B cell (primary cell): ENCODE measurements around the gene SASH1. TPM values are rescaled to one million over a fixed set of nuclear protein-coding genes. Genes with fewer than 3 reads are reported as not detected.

Experiments
- ATAC-seq: fragments of 200-7000 bp; cut with Tn5 transposase; one replicate; pipeline ENCODE4 v1.10.0; 2021; ENCODE audit warnings: low read depth, mild to moderate bottlenecking, moderate number of reproducible peaks, moderate library complexity
- CTCF ChIA-PET: fragments of 350-600 bp; sonication (Branson Sonifier 250); formaldehyde crosslinking; loops from one replicate; lab custom pipeline; 2021; ENCODE audit warnings: antibody characterized with exemption, inconsistent platforms; lab: Charles Lee
- POLR2A ChIA-PET: fragments of 350-600 bp; sonication (Branson Sonifier 250); formaldehyde crosslinking; loops from one replicate; lab custom pipeline; 2021; ENCODE audit warnings: antibody characterized with exemption; lab: Charles Lee
- DNase-seq: peaks from one replicate; pipeline ENCODE4 v3.0.0; 2013
- H2AFZ ChIP-seq: 2 replicates; pipeline ENCODE4 v1.6.1; 2012; ENCODE audit warnings: mild to moderate bottlenecking, low read depth, low read length; ENCODE audit not compliant: insufficient read depth, poor library complexity, severe bottlenecking
- H3K27ac ChIP-seq, 2 donors: 1 replicate in 1 of 2; 2 replicates in 1 of 2; pipeline ENCODE4 v1.5.1; 2012 to 2013; ENCODE audit warnings: low read length in 2 of 2, mild to moderate bottlenecking in 2 of 2, moderate library complexity in 1 of 2
- H3K27me3 ChIP-seq, 4 experiments: fragments of 200-600 bp in 1 of 4; sonication (generic) in 1 of 4; replicated peaks in 1 of 4; 1 replicate in 2 of 4; 2 replicates in 2 of 4; pipeline versions ENCODE4 v1.6.1 to v1.7.0; 2013 to 2016; ENCODE audit warnings: low read length in 3 of 4, mild to moderate bottlenecking in 2 of 4, mixed read lengths in 1 of 4, moderate library complexity in 1 of 4; ENCODE audit not compliant: insufficient read depth in 4 of 4, control insufficient read depth in 3 of 4; ENCODE audit errors: control extremely low read depth in 1 of 4
- H3K36me3 ChIP-seq, 2 experiments: replicated peaks in 1 of 2; 1 replicate in 1 of 2; 2 replicates in 1 of 2; pipeline versions ENCODE4 v1.6.1 to v1.7.1; 2013; ENCODE audit warnings: low read length in 1 of 2; ENCODE audit not compliant: insufficient read depth in 2 of 2, control insufficient read depth in 1 of 2; ENCODE audit errors: control extremely low read depth in 1 of 2, extremely low read depth in 1 of 2
- H3K4me1 ChIP-seq, 2 donors: fragments of 200-600 bp in 1 of 2; sonication (generic) in 1 of 2; 1 replicate in 1 of 2; 2 replicates in 1 of 2; pipeline versions ENCODE4 v1.5.1 to v1.6.1; 2013 to 2017; ENCODE audit warnings: low read length in 2 of 2; ENCODE audit not compliant: control insufficient read depth in 2 of 2, insufficient read depth in 2 of 2
- H3K4me2 ChIP-seq: replicated peaks from 2 replicates; pipeline ENCODE3; 2012; ENCODE audit warnings: mild to moderate bottlenecking, low read depth, low read length; ENCODE audit not compliant: poor library complexity, severe bottlenecking
- H3K4me3 ChIP-seq, 5 experiments: fragments of 200-600 bp in 1 of 5; sonication (generic) in 1 of 5; 1 replicate in 3 of 5; 2 replicates in 2 of 5; pipeline versions ENCODE4 v1.5.1 to v1.7.0; 2011 to 2016; ENCODE audit warnings: low read length in 4 of 5, mild to moderate bottlenecking in 4 of 5, low read depth in 2 of 5, control low read depth in 1 of 5, moderate library complexity in 1 of 5; ENCODE audit not compliant: insufficient read depth in 1 of 5; ENCODE audit errors: control extremely low read depth in 1 of 5, extremely low read depth in 1 of 5
- H3K79me2 ChIP-seq: fragments of 200-600 bp; sonication (generic); one replicate; pipeline ENCODE4 v1.6.0; 2016; ENCODE audit warnings: low read length; ENCODE audit not compliant: control insufficient read depth, insufficient read depth
- H3K9ac ChIP-seq: fragments of 200-600 bp; sonication (generic); 2 replicates; pipeline ENCODE4 v1.6.1; 2017; ENCODE audit warnings: mild to moderate bottlenecking, low read length, moderate library complexity
- H3K9me3 ChIP-seq, 3 donors: one replicate each; pipeline versions ENCODE4 v1.6.1 to v1.7.1; 2013; ENCODE audit warnings: low read length in 2 of 3; ENCODE audit not compliant: control insufficient read depth in 2 of 3, insufficient read depth in 1 of 3; ENCODE audit errors: control extremely low read depth in 1 of 3
- H4K20me1 ChIP-seq: 2 replicates; pipeline ENCODE4 v1.6.0; 2012; ENCODE audit warnings: mild to moderate bottlenecking, low read length; ENCODE audit not compliant: insufficient read depth, control insufficient read depth, poor library complexity, severe bottlenecking
- H3K27ac Mint-ChIP-seq: one replicate; pipeline ENCODE4 v1.8.0; 2021; ENCODE audit warnings: mixed read lengths
- H3K27me3 Mint-ChIP-seq: one replicate; pipeline ENCODE4 v1.8.0; 2021; ENCODE audit warnings: mixed read lengths
- H3K4me1 Mint-ChIP-seq: one replicate; pipeline ENCODE4 v1.8.0; 2021; ENCODE audit warnings: mixed read lengths
- H3K4me3 Mint-ChIP-seq: one replicate; pipeline ENCODE4 v1.8.0; 2021; ENCODE audit warnings: mixed read lengths
- H3K9me3 Mint-ChIP-seq: one replicate; pipeline ENCODE4 v1.8.0; 2022; ENCODE audit warnings: mixed read lengths; ENCODE audit not compliant: insufficient read depth
- CTCF ChIP-seq: fragments of 200-600 bp; IDR thresholded peaks from one replicate; pipeline ENCODE4 v1.8.0; 2022; ENCODE audit warnings: antibody characterized with exemption, mild to moderate bottlenecking
- EZH2 ChIP-seq: IDR thresholded peaks from 2 replicates; pipeline ENCODE4 v1.6.1; 2012; ENCODE audit warnings: borderline replicate concordance, low read depth, mild to moderate bottlenecking, moderate library complexity, low read length; ENCODE audit not compliant: insufficient read depth, poor library complexity, severe bottlenecking
- WGBS: methylation state at CpG from one replicate; pipeline ENCODE4 v1.1.5; 2013; ENCODE audit warnings: missing lambda C conversion rate; ENCODE audit not compliant: insufficient coverage; 5-methylcytosine and 5-hydroxymethylcytosine counted together
- intact Hi-C: fragments of 100-400 bp; cut with micrococcal nuclease; formaldehyde crosslinking; loops from one replicate; pipeline ENCODE4 v1.10.0; 2022
- polyA plus RNA-seq: library from polyadenylated mRNA; depleted of rRNA; stranded (reverse); fragments of >200 nt; gene quantifications from 2 replicates; pipeline ENCODE4 v1.2.3, GENCODE V29; 2012
- total RNA-seq, 2 donors: library from RNA; stranded (reverse); fragments of 120-200 nt in 1 of 2; gene quantifications; 1 replicate in 1 of 2; 2 replicates in 1 of 2; pipeline versions ENCODE4 v1.2.3 to v1.2.4, GENCODE V29; 2013 to 2022

The SASH1 gene
- total and polyA plus RNA-seq, 2 donors (not counting 1 experiment from before 2014, with no cell fraction given) = 0.01 to 0.07 TPM

DNA sequence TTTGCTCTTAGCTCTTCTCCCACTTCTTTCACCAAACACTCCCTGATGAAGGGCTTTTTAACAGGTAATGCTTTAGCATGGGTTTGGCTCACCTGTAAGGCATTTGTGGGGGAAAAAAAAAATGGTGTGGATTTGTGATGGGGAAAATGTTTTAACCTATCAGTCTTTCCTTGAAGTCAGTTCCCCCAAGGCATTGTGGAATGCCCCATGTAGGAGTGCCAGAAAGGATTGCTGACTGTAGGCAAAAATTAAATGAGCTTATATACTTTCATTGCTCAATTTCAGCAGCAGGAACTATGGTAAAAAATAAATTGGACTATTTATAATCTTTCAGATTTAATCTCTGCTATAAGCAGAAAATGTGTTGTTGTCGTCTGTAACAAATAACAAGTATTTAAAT lies 10.6 kb upstream of the SASH1 start:
- DNase-seq = no peak
- Mint-ChIP-seq H3K9me3 (no peaks in the 10 kb centered on the region), H3K4me1 (no peaks in the 10 kb centered on the region), H3K4me3 (no peak overlapping the region), H3K27me3 (peaks cover 26% of the 10 kb centered on the region), H3K27ac (no peak overlapping the region)
- H3K9ac ChIP-seq = no peak overlapping the region
- H4K20me1 ChIP-seq = no peaks in the 10 kb centered on the region
- POLR2A ChIA-PET = no interaction called here
- no peak for ATAC-seq
- no peak overlapping the region for H3K4me3 ChIP-seq
- H3K27ac ChIP-seq = no peak overlapping the region
- CTCF ChIA-PET = no interaction called here
- H3K4me1 ChIP-seq = no peaks in the 10 kb centered on the region
- no peak overlapping the region for H3K4me2 ChIP-seq
- no peak for TF ChIP-seq EZH2
- TF ChIP-seq CTCF = no peak
- no CpG with 5 or more reads among the region's 1 CpG for WGBS
- H3K79me2 ChIP-seq = no peaks in the 10 kb centered on the region
- H2AFZ ChIP-seq = no peak overlapping the region
- no peaks in the 10 kb centered on the region for H3K36me3 ChIP-seq
- H3K9me3 ChIP-seq = no peaks in the 10 kb centered on the region
- intact Hi-C loops = no loop called here
- peaks cover 0 to 3% (median 1%) of the 10 kb centered on the region in 4 experiments for H3K27me3 ChIP-seq

GRCh38 chr6:148336901-148337300 lies 5.7 kb upstream of the SASH1 start:
- intact Hi-C loops = no loop called here
- Histone ChIP-seq H4K20me1 (no peaks in the 10 kb centered on the region), H2AFZ (no peak overlapping the region), H3K79me2 (no peaks in the 10 kb centered on the region), H3K9me3 (no peaks in the 10 kb centered on the region), H3K4me3 (no peak overlapping the region), H3K27me3 (peaks cover 0 to 5% (median 2%) of the 10 kb centered on the region in 4 experiments), H3K4me2 (no peak overlapping the region), H3K36me3 (no peaks in the 10 kb centered on the region), H3K9ac (no peak overlapping the region), H3K27ac (no peak overlapping the region), H3K4me1 (peaks cover 0 to under 1% of the 10 kb centered on the region in 2 donors)
- no peak overlapping the region for H3K4me3 Mint-ChIP-seq
- H3K9me3 Mint-ChIP-seq = no peaks in the 10 kb centered on the region
- H3K27ac Mint-ChIP-seq = no peak overlapping the region
- ChIA-PET POLR2A (no interaction called here), CTCF (no interaction called here)
- DNase-seq = no peak
- peaks cover under 1% of the 10 kb centered on the region for H3K4me1 Mint-ChIP-seq
- no peak for ATAC-seq
- peaks cover 17% of the 10 kb centered on the region for H3K27me3 Mint-ChIP-seq
- TF ChIP-seq CTCF (no peak), EZH2 (no peak)
- no CpG with 5 or more reads among the region's 9 CpGs for WGBS
